Neuronal stem cell (in vitro differentiated cells): ENCODE data around the gene FER.

Source experiments
- DNase-seq: peaks from one replicate; pipeline ENCODE4 v3.0.0-alpha.2; 2013; ENCODE audit warnings: low spot score
- H2AFZ ChIP-seq: one replicate; pipeline ENCODE4 v1.6.1; 2013; ENCODE audit warnings: mild to moderate bottlenecking, low read length, inconsistent platforms
- H2AK5ac ChIP-seq: 2 replicates; pipeline ENCODE4 v1.6.1; 2013; ENCODE audit warnings: low read depth, mild to moderate bottlenecking, inconsistent platforms, low read length, moderate library complexity, mixed read lengths
- H2BK120ac ChIP-seq: 2 replicates; pipeline ENCODE4 v1.6.1; 2013; ENCODE audit warnings: low read depth, mild to moderate bottlenecking, inconsistent platforms, low read length, moderate library complexity, mixed read lengths
- H2BK12ac ChIP-seq: one replicate; pipeline ENCODE4 v1.6.1; 2013; ENCODE audit warnings: low read length, inconsistent platforms
- H2BK15ac ChIP-seq: 2 replicates; pipeline ENCODE4 v1.6.1; 2013; ENCODE audit warnings: mild to moderate bottlenecking, low read length, inconsistent platforms, mixed read lengths
- H2BK5ac ChIP-seq: one replicate; pipeline ENCODE4 v1.6.1; 2013; ENCODE audit warnings: inconsistent platforms, mild to moderate bottlenecking, low read length, moderate library complexity
- H3K14ac ChIP-seq: one replicate; pipeline ENCODE4 v1.6.1; 2013; ENCODE audit warnings: low read length, inconsistent platforms
- H3K18ac ChIP-seq: 2 replicates; pipeline ENCODE4 v1.6.1; 2013; ENCODE audit warnings: low read length, inconsistent platforms
- H3K23ac ChIP-seq: 2 replicates; pipeline ENCODE4 v1.6.1; 2013; ENCODE audit warnings: low read depth, mild to moderate bottlenecking, mixed read lengths, low read length, inconsistent platforms; ENCODE audit not compliant: poor library complexity
- H3K27ac ChIP-seq: replicated peaks from 3 replicates; pipeline ENCODE4 v1.5.1; 2013; ENCODE audit warnings: low read length, inconsistent platforms
- H3K27me3 ChIP-seq, 3 experiments: 2 replicates each; pipeline ENCODE4 v1.6.1; 2013; ENCODE audit warnings: low read length in 3 of 3, mild to moderate bottlenecking in 2 of 3, inconsistent platforms in 1 of 3, low read depth in 1 of 3, mixed read lengths in 1 of 3, moderate library complexity in 1 of 3; ENCODE audit not compliant: control insufficient read depth in 3 of 3, insufficient read depth in 3 of 3
- H3K36me3 ChIP-seq, 2 donors: replicated peaks in 1 of 2; 2 replicates each; pipeline ENCODE4 v1.6.1; 2013; ENCODE audit warnings: low read length in 2 of 2; ENCODE audit not compliant: control insufficient read depth in 2 of 2, insufficient read depth in 2 of 2
- H3K4ac ChIP-seq: 2 replicates; pipeline ENCODE4 v1.6.1; 2013; ENCODE audit warnings: inconsistent platforms, mild to moderate bottlenecking, low read length, moderate library complexity
- H3K4me1 ChIP-seq, 2 donors: 1 replicate in 1 of 2; 2 replicates in 1 of 2; pipeline ENCODE4 v1.6.1; 2013; ENCODE audit warnings: low read length in 2 of 2, low read depth in 1 of 2; ENCODE audit not compliant: control insufficient read depth in 2 of 2, insufficient read depth in 1 of 2
- H3K4me2 ChIP-seq: one replicate; pipeline ENCODE4 v1.6.1; 2013; ENCODE audit warnings: mild to moderate bottlenecking, low read length, inconsistent platforms; ENCODE audit not compliant: insufficient read depth, poor library complexity, severe bottlenecking
- H3K4me3 ChIP-seq, 2 donors: 2 replicates each; pipeline ENCODE4 v1.5.1; 2013; ENCODE audit warnings: low read length in 2 of 2, mild to moderate bottlenecking in 2 of 2, inconsistent platforms in 1 of 2, moderate library complexity in 1 of 2
- H3K79me1 ChIP-seq: one replicate; pipeline ENCODE4 v1.6.1; 2013; ENCODE audit warnings: low read depth, mild to moderate bottlenecking, inconsistent platforms, low read length, moderate library complexity
- H3K9ac ChIP-seq: one replicate; pipeline ENCODE4 v1.6.1; 2013; ENCODE audit warnings: mild to moderate bottlenecking, low read depth, low read length, inconsistent platforms; ENCODE audit not compliant: poor library complexity
- H3K9me3 ChIP-seq, 2 donors: replicated peaks in 1 of 2; 2 replicates each; pipeline versions ENCODE3 to v1.6.1; 2013; ENCODE audit warnings: low read length in 2 of 2, mild to moderate bottlenecking in 2 of 2, inconsistent platforms in 1 of 2, low read depth in 1 of 2, mixed read lengths in 1 of 2, moderate library complexity in 1 of 2; ENCODE audit not compliant: control insufficient read depth in 2 of 2, insufficient read depth in 1 of 2
- H4K8ac ChIP-seq: one replicate; pipeline ENCODE4 v1.6.1; 2013; ENCODE audit warnings: low read depth, mild to moderate bottlenecking, inconsistent platforms, low read length, moderate library complexity
- H4K91ac ChIP-seq: one replicate; pipeline ENCODE4 v1.6.1; 2013; ENCODE audit warnings: low read length, low read depth, mild to moderate bottlenecking, inconsistent platforms; ENCODE audit not compliant: poor library complexity
- WGBS, 2 donors: extraction: QIAGEN DNeasy Blood & Tissue Kit; methylation state at CpG; one replicate each; pipeline ENCODE4 v1.1.7; 2013; ENCODE audit warnings: missing lambda C conversion rate in 2 of 2, mixed read lengths in 1 of 2; ENCODE audit not compliant: insufficient read length in 2 of 2, insufficient replicate concordance in 1 of 2; ENCODE audit errors: extremely low coverage in 2 of 2; 5-methylcytosine and 5-hydroxymethylcytosine counted together

FER gene

GRCh38 chr5:109005297-109006009 is 257.8 kb downstream of the FER start:
- Histone ChIP-seq H3K36me3 (peaks cover 0 to 1% of the 10 kb centered on the region in 2 donors), H3K9ac (no peak overlapping the region), H2BK15ac (no peak overlapping the region), H4K91ac (no peak overlapping the region), H2AK5ac (no peak overlapping the region), H3K14ac (no peak overlapping the region), H2BK5ac (no peak overlapping the region), H3K4me3 (no peak overlapping the region), H2AFZ (no peak overlapping the region), H4K8ac (no peak overlapping the region), H2BK12ac (no peak overlapping the region), H3K27ac (no peak overlapping the region), H3K27me3 (no peaks in the 10 kb centered on the region), H2BK120ac (no peak overlapping the region), H3K9me3 (no peaks in the 10 kb centered on the region), H3K4me1 (no peaks in the 10 kb centered on the region), H3K4ac (no peak overlapping the region), H3K4me2 (no peak overlapping the region), H3K79me1 (no peaks in the 10 kb centered on the region), H3K18ac (no peak overlapping the region), H3K23ac (no peak overlapping the region)
- DNase-seq: no peak
- WGBS, 2 donors: no CpG with 5 or more reads among the region's 4 CpGs

- no peaks in the 10 kb centered on the region for H3K4me1 ChIP-seq
- no peak overlapping the region for H3K27ac ChIP-seq
- no peak overlapping the region for H3K4me3 ChIP-seq
- no peak for DNase-seq
- H3K36me3 ChIP-seq: peaks cover 0 to 1% of the 10 kb centered on the region in 2 donors
- no peak overlapping the region for H2BK120ac ChIP-seq
- H3K79me1 ChIP-seq: no peaks in the 10 kb centered on the region
- no CpG with 5 or more reads among the region's 6 CpGs for WGBS, 2 donors
- no peak overlapping the region for H4K91ac ChIP-seq
- no peaks in the 10 kb centered on the region for H3K9me3 ChIP-seq
- no peak overlapping the region for H2BK15ac ChIP-seq
- H2AK5ac ChIP-seq: no peak overlapping the region
- H3K18ac ChIP-seq: no peak overlapping the region
- H3K9ac ChIP-seq: no peak overlapping the region
- no peak overlapping the region for H2BK5ac ChIP-seq
- H3K4ac ChIP-seq: no peak overlapping the region
- no peak overlapping the region for H2BK12ac ChIP-seq
- no peak overlapping the region for H2AFZ ChIP-seq
- H3K27me3 ChIP-seq: no peaks in the 10 kb centered on the region
- no peak overlapping the region for H3K23ac ChIP-seq
- no peak overlapping the region for H4K8ac ChIP-seq
- H3K4me2 ChIP-seq: no peak overlapping the region
- no peak overlapping the region for H3K14ac ChIP-seq
Observed at GRCh38 chr5:109006129-109006528, 258.4 kb downstream of the FER start.

- H2BK5ac ChIP-seq: no peak overlapping the region
- no peak overlapping the region for H3K27ac ChIP-seq
- no peak overlapping the region for H3K14ac ChIP-seq
- no peak overlapping the region for H3K9ac ChIP-seq
- H2BK15ac ChIP-seq: no peak overlapping the region
- H3K4me1 ChIP-seq: no peaks in the 10 kb centered on the region
- no peak overlapping the region for H2BK120ac ChIP-seq
- H3K9me3 ChIP-seq: no peaks in the 10 kb centered on the region
- H2AK5ac ChIP-seq: no peak overlapping the region
- DNase-seq: no peak
- no peak overlapping the region for H4K91ac ChIP-seq
- no peak overlapping the region for H3K4ac ChIP-seq
- no peak overlapping the region for H2BK12ac ChIP-seq
- no peak overlapping the region for H3K4me2 ChIP-seq
- no peak overlapping the region for H2AFZ ChIP-seq
- H3K36me3 ChIP-seq: no peaks in the 10 kb centered on the region
- H3K23ac ChIP-seq: no peak overlapping the region
- no peaks in the 10 kb centered on the region for H3K27me3 ChIP-seq
- H4K8ac ChIP-seq: no peak overlapping the region
- H3K79me1 ChIP-seq: no peaks in the 10 kb centered on the region
- no peak overlapping the region for H3K18ac ChIP-seq
- no peak overlapping the region for H3K4me3 ChIP-seq
- no CpG with 5 or more reads among the region's 1 CpG for WGBS, 2 donors
Observed at GRCh38 chr5:109016300-109016699, 268.6 kb downstream of the FER start.

GRCh38 chr5:109022056-109022455 is 274.4 kb downstream of the FER start:
- Histone ChIP-seq H3K4me2 (no peak overlapping the region), H2AK5ac (no peak overlapping the region), H2AFZ (no peak overlapping the region), H3K4me3 (no peak overlapping the region), H3K9me3 (peaks cover 3 to 6% of the 10 kb centered on the region in 2 donors), H2BK12ac (no peak overlapping the region), H3K14ac (no peak overlapping the region), H3K9ac (no peak overlapping the region), H3K36me3 (no peaks in the 10 kb centered on the region), H4K8ac (no peak overlapping the region), H2BK15ac (no peak overlapping the region), H2BK120ac (no peak overlapping the region), H4K91ac (no peak overlapping the region), H3K27me3 (no peaks in the 10 kb centered on the region), H3K4me1 (no peaks in the 10 kb centered on the region), H3K4ac (no peak overlapping the region), H3K18ac (no peak overlapping the region), H3K79me1 (no peaks in the 10 kb centered on the region), H2BK5ac (no peak overlapping the region), H3K23ac (no peak overlapping the region), H3K27ac (no peak overlapping the region)
- DNase-seq: no peak
